GM10248 (cell line): Measurements from ENCODE around the gene GPR179.

Source experiments
- CTCF ChIA-PET: fragments of 300-600 bp; sonication (Branson Sonifier 250); formaldehyde crosslinking; extraction: SDS; loops from one replicate; lab custom pipeline; 2021; ENCODE audit warnings: antibody characterized with exemption; lab: Yijun Ruan, JAX
- POLR2A ChIA-PET: fragments of 350-650 bp; sonication (Branson Sonifier 250); formaldehyde crosslinking; extraction: SDS; loops from one replicate; lab custom pipeline; 2020; ENCODE audit warnings: antibody characterized with exemption; lab: Yijun Ruan, JAX
- DNase-seq: peaks from one replicate; pipeline ENCODE4 v3.0.0; 2012; ENCODE audit errors: extremely low spot score
- TF ChIP-seq, protein P1 (sequence below): IDR thresholded peaks from 2 replicates; pipeline ENCODE4 v1.5.1; 2012; ENCODE audit warnings: mild to moderate bottlenecking, low read depth; ENCODE audit errors: extremely low read depth, missing control alignments, control extremely low read depth

GPR179 gene

GRCh38 chr17:38332735-38333134 is 11.0 kb downstream of the GPR179 start:
- POLR2A ChIA-PET = no interaction called here
- CTCF ChIA-PET = interaction anchor here (0.7 to 9.8 kb wide), 13 partner anchors 9 to 334 kb away, joined by 3 to 99 read pairs (median 6); partner anchors contain the start of gene SOCS7
- DNase-seq = no peak
- TF ChIP-seq, protein P1, sequence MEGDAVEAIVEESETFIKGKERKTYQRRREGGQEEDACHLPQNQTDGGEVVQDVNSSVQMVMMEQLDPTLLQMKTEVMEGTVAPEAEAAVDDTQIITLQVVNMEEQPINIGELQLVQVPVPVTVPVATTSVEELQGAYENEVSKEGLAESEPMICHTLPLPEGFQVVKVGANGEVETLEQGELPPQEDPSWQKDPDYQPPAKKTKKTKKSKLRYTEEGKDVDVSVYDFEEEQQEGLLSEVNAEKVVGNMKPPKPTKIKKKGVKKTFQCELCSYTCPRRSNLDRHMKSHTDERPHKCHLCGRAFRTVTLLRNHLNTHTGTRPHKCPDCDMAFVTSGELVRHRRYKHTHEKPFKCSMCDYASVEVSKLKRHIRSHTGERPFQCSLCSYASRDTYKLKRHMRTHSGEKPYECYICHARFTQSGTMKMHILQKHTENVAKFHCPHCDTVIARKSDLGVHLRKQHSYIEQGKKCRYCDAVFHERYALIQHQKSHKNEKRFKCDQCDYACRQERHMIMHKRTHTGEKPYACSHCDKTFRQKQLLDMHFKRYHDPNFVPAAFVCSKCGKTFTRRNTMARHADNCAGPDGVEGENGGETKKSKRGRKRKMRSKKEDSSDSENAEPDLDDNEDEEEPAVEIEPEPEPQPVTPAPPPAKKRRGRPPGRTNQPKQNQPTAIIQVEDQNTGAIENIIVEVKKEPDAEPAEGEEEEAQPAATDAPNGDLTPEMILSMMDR = no peak

- ChIA-PET CTCF (interaction anchor here (1.3 to 9.8 kb wide), 4 partner anchors 9 to 84 kb away, joined by 4 to 99 read pairs (median 40); partner anchors contain the start of gene SOCS7), POLR2A (no interaction called here)
- TF ChIP-seq, protein P1 = no peak
- no peak for DNase-seq
Measured at GRCh38 chr17:38330941-38331411, 12.8 kb downstream of the GPR179 start.

DNA sequence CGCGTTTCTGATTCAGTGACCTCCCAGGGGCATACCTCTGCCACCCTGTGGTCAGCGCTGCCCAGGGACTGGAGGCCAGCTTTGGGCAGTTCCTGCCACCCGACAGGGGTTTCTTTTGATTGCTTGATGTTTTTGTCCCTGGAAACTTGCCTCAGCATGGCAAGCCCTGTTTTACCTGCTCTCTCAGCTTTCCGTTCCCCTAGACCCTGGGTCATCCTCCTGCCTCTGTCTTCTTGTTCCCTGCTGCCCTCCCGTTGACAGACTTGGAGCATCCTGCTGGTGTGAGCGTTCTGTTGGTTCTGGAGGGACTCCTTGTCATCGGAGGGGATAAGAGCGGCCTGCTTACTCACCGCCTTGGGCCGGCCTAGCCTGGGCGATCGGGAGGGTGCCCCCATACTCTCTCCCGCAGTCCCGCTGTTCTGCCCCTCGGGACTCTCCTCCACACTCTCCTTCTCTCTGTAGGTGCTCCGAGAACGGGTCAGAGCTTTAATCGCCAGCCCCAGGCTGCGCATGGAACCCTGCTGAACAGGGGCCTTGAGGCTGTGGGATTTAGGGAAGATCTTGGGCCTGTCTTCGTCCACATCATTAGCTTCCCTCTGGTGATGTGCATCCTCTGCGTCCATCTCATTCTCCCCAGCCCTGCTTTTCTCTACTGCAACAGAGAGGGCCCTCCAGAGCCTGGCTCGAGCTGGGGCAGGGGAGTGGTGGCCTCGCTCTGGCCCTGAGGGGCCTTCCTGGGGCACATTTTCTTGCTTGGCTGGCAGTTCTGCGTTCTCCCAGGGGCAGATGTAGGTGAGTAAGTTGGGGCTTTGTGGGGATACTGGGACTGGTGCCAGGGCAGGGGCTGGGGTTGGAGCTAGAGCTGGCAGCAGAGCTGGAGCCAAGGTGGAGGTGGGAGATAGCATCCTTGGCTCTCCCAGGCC is 13.7 kb downstream of the GPR179 start:
- POLR2A ChIA-PET = no interaction called here
- CTCF ChIA-PET = interaction anchor here (7.1 to 9.8 kb wide), 2 partner anchors 8 to 21 kb away, joined by 72 to 99 read pairs; partner anchors contain the start of gene SOCS7
- TF ChIP-seq, protein P1 = no peak
- no peak for DNase-seq

DNA sequence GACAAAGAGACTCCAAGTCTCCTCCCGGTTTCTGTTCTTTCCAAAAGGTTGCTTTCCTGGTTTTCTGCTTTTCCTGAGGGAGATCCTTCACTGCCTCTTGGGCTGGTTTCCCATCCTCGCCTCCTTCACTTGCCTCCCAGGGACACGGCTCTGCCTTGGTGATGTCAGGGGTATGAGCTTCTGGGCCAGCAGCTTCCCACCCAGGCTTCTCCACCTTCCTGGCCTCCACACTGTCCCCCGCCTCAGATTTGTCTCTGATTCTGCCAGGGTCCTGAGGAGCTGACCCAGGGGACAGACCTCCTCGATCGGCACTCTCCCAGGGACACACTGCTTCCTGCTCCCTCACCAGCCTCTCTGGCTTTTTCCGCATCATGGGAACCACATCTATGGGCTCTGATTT is 14.5 kb downstream of the GPR179 start:
- POLR2A ChIA-PET = no interaction called here
- CTCF ChIA-PET = interaction anchor here (9.8 kb wide), 1 partner anchor 22 kb away, joined by 99 read pairs; the partner anchor contains the start of gene SOCS7
- TF ChIP-seq, protein P1 = no peak

GRCh38 chr17:38328620-38329019 is 15.1 kb downstream of the GPR179 start:
- DNase-seq = no peak
- ChIA-PET CTCF (interaction anchor here (9.8 kb wide), 1 partner anchor 22 kb away, joined by 99 read pairs; the partner anchor contains the start of gene SOCS7), POLR2A (interaction anchor here (0.6 kb wide), 1 partner anchor 48 kb away, joined by 5 read pairs; no protein-coding TSS in a partner anchor)
- TF ChIP-seq, protein P1 = no peak

More for the DNA sequence above, 14.5 kb downstream of the GPR179 start:
- no peak for DNase-seq

- no peak for DNase-seq
- ChIA-PET CTCF (interaction anchor here (1.0 to 9.8 kb wide), 2 partner anchors 12 to 23 kb away, joined by 3 to 99 read pairs; partner anchors contain the start of gene SOCS7), POLR2A (interaction anchor here (0.6 kb wide), 1 partner anchor 48 kb away, joined by 5 read pairs; no protein-coding TSS in a partner anchor)
- TF ChIP-seq, protein P1 = no peak
Measured at GRCh38 chr17:38327936-38328335, 15.8 kb downstream of the GPR179 start.
